Stomach (tissue), 9 donors: ENCODE data around the gene CCDC170. TPM values are rescaled to one million over a fixed set of nuclear protein-coding genes. Genes with fewer than 3 reads are reported as not detected.

ENCODE experiments used
- DNase-seq, 2 donors: peaks; one replicate each; pipeline versions ENCODE4 v3.0.0 to v3.0.0-alpha.2; 2013 to 2019
- H3K27ac ChIP-seq, 5 donors: fragments of 200-600 bp in 4 of 5; sonication (generic) in 4 of 5; one replicate each; pipeline ENCODE4 v1.5.1; 2013 to 2019; ENCODE audit warnings: mild to moderate bottlenecking in 1 of 5, moderate library complexity in 1 of 5
- H3K27me3 ChIP-seq, 3 donors: fragments of 200-600 bp; sonication (generic); one replicate each; pipeline ENCODE4 v1.5.1; 2017 to 2019; ENCODE audit warnings: mixed run types in 1 of 3
- H3K36me3 ChIP-seq, 4 donors: fragments of 200-600 bp; sonication (generic); 1 replicate in 3 of 4; 2 replicates in 1 of 4; pipeline ENCODE4 v1.5.1; 2016 to 2019
- H3K4me1 ChIP-seq, 4 donors: fragments of 200-600 bp; sonication (generic); one replicate each; pipeline ENCODE4 v1.5.1; 2016 to 2019
- H3K4me3 ChIP-seq, 4 donors: fragments of 200-600 bp; sonication (generic) in 3 of 4; one replicate each; pipeline ENCODE4 v1.5.1; 2016 to 2019; ENCODE audit warnings: mild to moderate bottlenecking in 1 of 4
- H3K9me3 ChIP-seq, 4 donors: fragments of 200-600 bp; sonication (generic); one replicate each; pipeline ENCODE4 v1.5.1; 2016 to 2019
- EP300 ChIP-seq: sonication (generic); formaldehyde crosslinking; IDR thresholded peaks from one replicate; pipeline ENCODE4 v1.6.1; 2017; ENCODE audit warnings: antibody characterized with exemption
- POLR2A ChIP-seq, 4 donors: fragments of 450-650 bp; IDR thresholded peaks; one replicate each; pipeline ENCODE4 v1.6.1; 2016; ENCODE audit warnings: antibody characterized with exemption in 4 of 4, control low read depth in 2 of 4, mild to moderate bottlenecking in 1 of 4, moderate library complexity in 1 of 4
- POLR2AphosphoS5 ChIP-seq, 3 donors: sonication (generic); formaldehyde crosslinking; IDR thresholded peaks; one replicate each; pipeline ENCODE4 v1.6.1; 2016; ENCODE audit warnings: antibody characterized with exemption in 3 of 3
- WGBS, 5 donors: extraction: QIAGEN DNeasy Blood & Tissue Kit in 3 of 5; methylation state at CpG; one replicate each; pipeline versions ENCODE4 v1.1.5 to v1.1.7; 2013 to 2018; 5-methylcytosine and 5-hydroxymethylcytosine counted together
- intact Hi-C: fragments of 100-400 bp; cut with DNase I; formaldehyde crosslinking; loops from one replicate; pipeline ENCODE4 v1.15.1; 2023; ENCODE audit warnings: low total_unique reads
- polyA plus RNA-seq, 3 donors: library from polyadenylated mRNA; stranded (reverse); fragments of 200-250 nt; gene quantifications; one replicate each; pipeline ENCODE4 v1.2.3, GENCODE V29; 2013
- total RNA-seq, 5 donors: library from RNA; depleted of rRNA; stranded (reverse); fragments of >200 nt; gene quantifications; one replicate each; pipeline versions ENCODE4 v1.1.0 to v1.2.3, GENCODE V29; 2014 to 2016
- TF ChIP-seq, protein P1 (sequence below), 7 experiments: fragments of 450-650 bp in 4 of 7; fragments of 200-600 bp in 3 of 7; sonication (generic) in 3 of 7; IDR thresholded peaks; one replicate each; pipeline ENCODE4 v1.5.1; 2016 to 2019; ENCODE audit warnings: antibody characterized with exemption in 7 of 7, control low read depth in 2 of 7, mild to moderate bottlenecking in 1 of 7
- donor health status: healthy with polysubstance abuse.
- donor health status: Bipolar disorder and iron deficiency.
- donor health status: healthy.

CCDC170 gene
- total and polyA plus RNA-seq, 8 donors: 0.05 to 3.6 (median 0.61) TPM; not detected in 1

DNA sequence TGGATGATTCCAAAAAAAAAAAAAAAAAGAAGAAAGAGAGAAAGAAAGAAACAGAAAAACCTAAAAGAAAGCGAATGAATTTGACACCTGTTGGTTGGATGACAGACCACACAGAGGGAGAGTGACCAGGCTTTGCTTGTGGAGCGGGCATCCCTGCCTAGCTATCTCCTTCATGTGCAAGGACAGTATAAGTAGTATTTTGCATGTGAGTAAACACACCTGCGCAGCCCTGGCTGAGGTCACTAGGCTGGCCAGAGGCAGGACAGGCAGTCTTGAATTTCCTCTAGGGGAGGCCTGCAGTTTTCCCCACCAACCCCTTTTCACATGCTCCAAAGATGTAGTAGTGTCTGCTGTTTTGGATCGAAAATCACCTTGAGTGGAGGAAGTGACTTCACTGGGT lies 126.4 kb downstream of the CCDC170 start:
- Histone ChIP-seq H3K27me3 (no peaks in the 10 kb centered on the region), H3K9me3 (peaks cover 0 to 6% (median 0%) of the 10 kb centered on the region in 4 donors), H3K27ac (no peak overlapping the region), H3K4me3 (no peak overlapping the region), H3K4me1 (no peaks in the 10 kb centered on the region), H3K36me3 (no peaks in the 10 kb centered on the region)
- no peak for DNase-seq
- intact Hi-C loops: no loop called here
- WGBS, 5 donors: 70 to 88% (median 77%) methylated on average over 4 of the region's 4 CpGs
- no peak for TF ChIP-seq EP300
- TF ChIP-seq, protein P1, sequence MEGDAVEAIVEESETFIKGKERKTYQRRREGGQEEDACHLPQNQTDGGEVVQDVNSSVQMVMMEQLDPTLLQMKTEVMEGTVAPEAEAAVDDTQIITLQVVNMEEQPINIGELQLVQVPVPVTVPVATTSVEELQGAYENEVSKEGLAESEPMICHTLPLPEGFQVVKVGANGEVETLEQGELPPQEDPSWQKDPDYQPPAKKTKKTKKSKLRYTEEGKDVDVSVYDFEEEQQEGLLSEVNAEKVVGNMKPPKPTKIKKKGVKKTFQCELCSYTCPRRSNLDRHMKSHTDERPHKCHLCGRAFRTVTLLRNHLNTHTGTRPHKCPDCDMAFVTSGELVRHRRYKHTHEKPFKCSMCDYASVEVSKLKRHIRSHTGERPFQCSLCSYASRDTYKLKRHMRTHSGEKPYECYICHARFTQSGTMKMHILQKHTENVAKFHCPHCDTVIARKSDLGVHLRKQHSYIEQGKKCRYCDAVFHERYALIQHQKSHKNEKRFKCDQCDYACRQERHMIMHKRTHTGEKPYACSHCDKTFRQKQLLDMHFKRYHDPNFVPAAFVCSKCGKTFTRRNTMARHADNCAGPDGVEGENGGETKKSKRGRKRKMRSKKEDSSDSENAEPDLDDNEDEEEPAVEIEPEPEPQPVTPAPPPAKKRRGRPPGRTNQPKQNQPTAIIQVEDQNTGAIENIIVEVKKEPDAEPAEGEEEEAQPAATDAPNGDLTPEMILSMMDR (IDR thresholded peaks at IDR 0.05): no peak

DNA sequence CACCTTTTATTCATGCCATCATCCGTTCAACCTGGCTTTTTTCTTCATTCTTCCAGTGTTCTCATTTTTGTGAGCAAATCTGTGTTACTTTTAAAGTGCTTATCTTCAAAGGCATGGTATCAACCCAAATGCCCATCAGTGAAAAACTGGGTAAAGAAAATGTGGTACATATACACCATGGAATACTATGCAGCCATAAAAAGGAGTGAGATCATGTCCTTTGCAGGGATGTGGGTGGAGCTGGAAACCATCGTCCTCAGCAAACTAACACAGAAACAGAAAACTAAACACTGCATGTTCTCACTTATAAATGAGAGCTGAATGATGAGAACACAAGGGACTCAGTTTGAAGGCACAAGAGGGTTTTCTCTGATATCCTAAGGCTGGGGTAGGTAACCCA lies 130.3 kb downstream of the CCDC170 start:
- no peak for DNase-seq
- H3K27me3 ChIP-seq: no peaks in the 10 kb centered on the region
- TF ChIP-seq EP300 (no peak), POLR2AphosphoS5 (IDR thresholded peaks at IDR 0.05) (no peak), POLR2A (IDR thresholded peaks at IDR 0.05) (no peak)
- TF ChIP-seq, protein P1 (IDR thresholded peaks at IDR 0.05): no peak
- intact Hi-C loops: no loop called here
- no peaks in the 10 kb centered on the region for H3K9me3 ChIP-seq
- peaks cover 0 to 6% (median 2%) of the 10 kb centered on the region in 4 donors for H3K4me1 ChIP-seq
- H3K36me3 ChIP-seq: no peaks in the 10 kb centered on the region
- no peak overlapping the region for H3K4me3 ChIP-seq
- WGBS, 5 donors: 67 to 94% (median 81%) methylated on average over 2 of the region's 2 CpGs
- no peak overlapping the region for H3K27ac ChIP-seq

DNA sequence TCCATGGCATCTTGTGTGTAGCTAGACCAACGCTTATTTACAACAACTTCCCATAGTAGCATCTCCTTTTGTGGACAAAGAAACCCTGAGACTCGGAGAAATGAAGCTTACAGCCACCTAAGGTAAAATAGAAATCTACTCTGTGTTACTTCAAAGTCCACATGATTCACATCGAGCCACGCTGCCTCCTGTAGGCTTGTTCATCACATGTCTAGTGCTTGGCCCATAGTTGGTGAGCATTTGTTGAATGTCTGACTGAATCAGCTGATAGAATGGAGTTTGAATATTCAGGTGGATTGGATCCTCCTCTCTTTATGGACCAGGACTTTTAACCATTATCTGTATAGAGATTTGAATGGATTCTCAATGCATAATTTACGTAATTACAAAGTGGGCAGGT lies 130.7 kb downstream of the CCDC170 start:
- no peak for DNase-seq

DNA sequence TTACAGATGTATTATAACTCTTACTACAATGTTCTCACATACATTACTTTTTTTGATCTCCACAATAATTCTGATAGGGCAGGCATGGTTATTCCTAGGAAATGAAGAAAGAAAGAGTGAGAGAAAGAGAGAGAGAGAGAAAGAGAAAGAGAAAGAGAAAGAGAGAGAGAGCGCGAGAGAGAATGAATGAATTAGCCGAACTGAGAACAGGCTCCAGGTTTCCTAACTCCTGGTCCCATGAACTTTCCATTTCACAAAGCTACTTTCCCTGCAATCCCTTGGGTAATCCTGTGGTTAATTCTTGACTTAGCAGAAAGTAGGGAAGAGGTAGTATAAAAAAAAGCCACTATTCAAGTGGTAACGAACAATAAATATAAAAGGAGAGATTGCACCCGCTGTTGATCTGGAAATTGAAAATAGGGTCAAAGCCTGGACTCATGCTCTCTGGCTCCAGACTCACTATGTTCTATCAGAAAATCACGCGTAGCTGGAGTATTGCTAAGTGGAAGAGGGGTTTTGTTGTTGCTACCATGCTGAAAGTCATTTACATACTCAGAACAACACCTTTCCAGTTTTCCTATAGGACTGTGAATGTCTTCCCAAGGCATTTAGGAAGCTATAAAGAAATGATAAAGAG lies 131.2 kb downstream of the CCDC170 start:
- no peaks in the 10 kb centered on the region for H3K36me3 ChIP-seq
- peaks cover 0 to 9% (median 2%) of the 10 kb centered on the region in 4 donors for H3K4me1 ChIP-seq
- H3K27me3 ChIP-seq: no peaks in the 10 kb centered on the region
- no peak overlapping the region for H3K4me3 ChIP-seq
- no peak overlapping the region for H3K27ac ChIP-seq
- 80 to 94% (median 88%) methylated on average over 7 of the region's 7 CpGs for WGBS, 5 donors
- no peaks in the 10 kb centered on the region for H3K9me3 ChIP-seq
- no peak for TF ChIP-seq POLR2AphosphoS5 (IDR thresholded peaks at IDR 0.05)
- no peak for TF ChIP-seq POLR2A (IDR thresholded peaks at IDR 0.05)
- TF ChIP-seq EP300: no peak
- TF ChIP-seq, protein P1 (IDR thresholded peaks at IDR 0.05): no peak
- DNase-seq: no peak
- intact Hi-C loops: no loop called here

More for the DNA sequence above, 130.7 kb downstream of the CCDC170 start:
- H3K27ac ChIP-seq: no peak overlapping the region
- no peak overlapping the region for H3K4me3 ChIP-seq
- intact Hi-C loops: no loop called here
- H3K36me3 ChIP-seq: no peaks in the 10 kb centered on the region
- no peaks in the 10 kb centered on the region for H3K27me3 ChIP-seq
- TF ChIP-seq EP300 (no peak), POLR2AphosphoS5 (IDR thresholded peaks at IDR 0.05) (no peak), POLR2A (IDR thresholded peaks at IDR 0.05) (no peak)
- TF ChIP-seq, protein P1 (IDR thresholded peaks at IDR 0.05): no peak
- H3K9me3 ChIP-seq: no peaks in the 10 kb centered on the region
- peaks cover 0 to 7% (median 2%) of the 10 kb centered on the region in 4 donors for H3K4me1 ChIP-seq
- WGBS, 5 donors: 84 to 92% (median 89%) methylated on average over 5 of the region's 5 CpGs
